K562 (cell line): Measurements from ENCODE around the gene ZDHHC12. TPM values are rescaled to one million over a fixed set of nuclear protein-coding genes. Genes with fewer than 3 reads are reported as not detected.

Experiments
- ASH1L ChIP-seq: fragments of 450-650 bp; IDR thresholded peaks from 2 replicates; pipeline ENCODE4 v1.6.1; 2018; ENCODE audit warnings: borderline replicate concordance, mild to moderate bottlenecking, low read depth; ENCODE audit not compliant: partially characterized antibody
- CHD4 ChIP-seq: fragments of 200-600 bp; sonication (generic); IDR thresholded peaks from 3 replicates; pipeline ENCODE4 v1.6.1; 2012; ENCODE audit warnings: low read depth, mild to moderate bottlenecking, mixed read lengths, low read length, inconsistent platforms; ENCODE audit not compliant: insufficient read depth, insufficient replicate concordance, poor library complexity, severe bottlenecking
- CREM ChIP-seq: IDR thresholded peaks from 2 replicates; pipeline ENCODE4 v1.6.1; 2014; ENCODE audit warnings: antibody characterized with exemption, low read depth
- CTBP1 ChIP-seq: fragments of 450-650 bp; IDR thresholded peaks from 2 replicates; pipeline ENCODE4 v1.6.1; 2016; ENCODE audit warnings: borderline replicate concordance
- DDX20 ChIP-seq: fragments of 450-650 bp; IDR thresholded peaks from 2 replicates; pipeline ENCODE4 v1.6.1; 2016; ENCODE audit warnings: missing genetic modification characterization, low read depth, mild to moderate bottlenecking, missing compliant biosample characterization, moderate library complexity
- EP300 ChIP-seq: IDR thresholded peaks from 2 replicates; pipeline ENCODE4 v1.6.1; 2012; ENCODE audit warnings: low read length, improper control_type of control experiment
- FIP1L1 ChIP-seq: fragments of 200-400 bp; formaldehyde crosslinking; IDR thresholded peaks from 2 replicates; pipeline ENCODE4 v1.6.1; 2018; ENCODE audit warnings: mild to moderate bottlenecking, low read depth, low read length; ENCODE audit not compliant: poor library complexity, severe bottlenecking
- MITF ChIP-seq: IDR thresholded peaks from 2 replicates; pipeline ENCODE4 v1.6.1; 2014; ENCODE audit warnings: antibody characterized with exemption
- MLX ChIP-seq, 2 experiments: fragments of 450-650 bp in 1 of 2; sonication (generic) in 1 of 2; formaldehyde crosslinking; conservative IDR thresholded peaks; 2 replicates each; pipeline versions ENCODE4 v1.4.0 to v1.8.1; 2020 to 2022; ENCODE audit warnings: mild to moderate bottlenecking in 1 of 2, missing genetic modification reagents in 1 of 2
- NFE2 ChIP-seq: IDR thresholded peaks from 2 replicates; pipeline ENCODE4 v1.6.1; 2014; ENCODE audit warnings: antibody characterized with exemption, low read depth
- POLR2B ChIP-seq: fragments of 450-650 bp; IDR thresholded peaks from 2 replicates; pipeline ENCODE4 v1.6.1; 2018; ENCODE audit warnings: low read depth; ENCODE audit not compliant: partially characterized antibody
- RBM25 ChIP-seq: fragments of 200-400 bp; formaldehyde crosslinking; IDR thresholded peaks from 2 replicates; pipeline ENCODE4 v1.6.1; 2018; ENCODE audit warnings: low read length, low read depth, moderate library complexity; ENCODE audit not compliant: severe bottlenecking
- SREBF2 ChIP-seq: sonication (generic); formaldehyde crosslinking; IDR thresholded peaks from 2 replicates; pipeline ENCODE4 v1.4.0; 2020; ENCODE audit warnings: mild to moderate bottlenecking, missing genetic modification reagents
- TCF3 ChIP-seq: sonication (generic); formaldehyde crosslinking; IDR thresholded peaks from 2 replicates; pipeline ENCODE4 v1.4.0; 2020; ENCODE audit warnings: mild to moderate bottlenecking, missing genetic modification reagents
- TCF7 ChIP-seq: sonication (generic); IDR thresholded peaks from 2 replicates; pipeline ENCODE4 v1.6.1; 2016; ENCODE audit warnings: antibody characterized with exemption, borderline replicate concordance
- TEAD2 ChIP-seq: fragments of 450-650 bp; IDR thresholded peaks from 2 replicates; pipeline ENCODE4 v1.6.1; 2016; ENCODE audit warnings: missing genetic modification characterization, control low read depth, missing compliant biosample characterization
- ZBTB12 ChIP-seq: fragments of 250-450 bp; sonication (Bioruptor Pico); IDR thresholded peaks from 2 replicates; pipeline ENCODE4 v1.4.0; 2020
- ZBTB26 ChIP-seq: fragments of 450-650 bp; formaldehyde crosslinking; IDR thresholded peaks from 2 replicates; pipeline ENCODE4 v1.4.0; 2022; ENCODE audit warnings: missing genetic modification characterization
- ZBTB7A ChIP-seq: IDR thresholded peaks from 2 replicates; pipeline ENCODE4 v1.6.1; 2011; ENCODE audit warnings: low read depth, mild to moderate bottlenecking, low read length, moderate library complexity, borderline replicate concordance; ENCODE audit not compliant: control insufficient read depth
- ZNF395 ChIP-seq: fragments of 200-800 bp; sonication (Bioruptor generic); IDR thresholded peaks from 2 replicates; pipeline ENCODE4 v1.6.1; 2017; ENCODE audit warnings: missing genetic modification characterization, missing compliant biosample characterization
- ZSCAN29 ChIP-seq: fragments of 450-650 bp; IDR thresholded peaks from 2 replicates; pipeline ENCODE4 v1.6.1; 2017
- polyA plus RNA-seq, 8 experiments: library from polyadenylated mRNA; depleted of rRNA in 4 of 8; stranded (reverse) in 5 of 8; unstranded in 3 of 8; fragments of >200 nt; fragmentation: Nextera tagmentation in 2 of 8; fragmentation: Illumina TruSeq in 1 of 8; extraction: Ambion mirVana in 2 of 8; extraction: Trizol in 1 of 8; gene quantifications; 2 replicates each; pipeline versions ENCODE4 v1.2.1 to v1.2.3, GENCODE V29; 2011 to 2014; ENCODE audit warnings: inconsistent platforms in 1 of 8, missing spikeins in 1 of 8
- total RNA-seq, 7 experiments: library from RNA; depleted of rRNA in 6 of 7; stranded (reverse); fragments of >200 nt in 6 of 7; fragmentation: Illumina TruSeq in 2 of 7; extraction: Trizol in 2 of 7; gene quantifications; 2 replicates each; pipeline versions ENCODE4 v1.2.1 to v1.2.3, GENCODE V29; 2011 to 2021; ENCODE audit warnings: low replicate concordance in 1 of 7

Gene ZDHHC12
- total and polyA plus RNA-seq, 9 of the 15 experiments (the other 6 are each of a cell fraction or from before 2014, with no cell fraction given), result 0.21 to 38.0 (median 13.8) TPM

GRCh38 chr9:128702445-128702948 lies 21.4 kb downstream of the ZDHHC12 start, which contains the start of gene PKN3 (continued):
- TF ChIP-seq CREM, result peak; percentile 33; the same call in 1 of the 2 replicates
- TF ChIP-seq DDX20 (tag), result no peak
- TF ChIP-seq TCF7, result no peak
- TF ChIP-seq ZNF395 (CRISPR knock-in tag), result no peak
- no peak for TF ChIP-seq CHD4
- no peak for TF ChIP-seq ASH1L
- peak; percentile 96 for TF ChIP-seq CTBP1
- no peak; the same call in 1 of the 2 replicates for TF ChIP-seq EP300
- 0 out of 2 replicates have a peak, but pooled peaks have one; percentile 2 for TF ChIP-seq MITF
- no peak for TF ChIP-seq NFE2
- 0 out of 2 replicates have a peak, but pooled peaks have one; percentile 9 for TF ChIP-seq ZSCAN29
- peak; percentile 55 for TF ChIP-seq POLR2B
- no peak for TF ChIP-seq RBM25
- no peak for TF ChIP-seq ZBTB26 (CRISPR knock-in tag)
- TF ChIP-seq ZBTB7A, result peak; percentile 93
- TF ChIP-seq FIP1L1, result peak; percentile 53
- TF ChIP-seq TCF3, result peak; percentile 22; the same call in 1 of the 2 replicates
- TF ChIP-seq TEAD2 (tag), result no peak
- TF ChIP-seq SREBF2, result no peak
- no peak for TF ChIP-seq ZBTB12 (CRISPR knock-in tag)
- TF ChIP-seq MLX (CRISPR knock-in tag; conservative IDR thresholded peaks at IDR 0.05), result no peak
